Fibroblast of skin of right biceps (primary cell): ENCODE measurements around the gene SHE.
"Not testable (repeated sequence)": the region's sequence is repeated elsewhere in the genome, so short reads cannot be mapped to it uniquely, and the experiment has no call there.

Source experiments
- DNase-seq: peaks from one replicate; pipeline ENCODE4 v3.0.0-alpha.2; 2013

SHE gene

GRCh38 chr1:154512760-154513159 is 10.5 kb upstream of the SHE start:
- no peak for DNase-seq

GRCh38 chr1:154503898-154504297 is 1.7 kb upstream of the SHE start:
- DNase-seq, result no peak

GRCh38 chr1:154502744-154503115 is 518 bp upstream of the SHE start:
- no peak for DNase-seq

- no peak for DNase-seq
These were observed 668 bp downstream of the SHE start for GRCh38 chr1:154501423-154502065.

GRCh38 chr1:154500533-154500932 is 1.7 kb downstream of the SHE start:
- DNase-seq, result no peak

- no peak for DNase-seq
These were observed 2.8 kb downstream of the SHE start for GRCh38 chr1:154499446-154499845.

- DNase-seq, result peak; percentile 4
These were observed 5.0 kb downstream of the SHE start for GRCh38 chr1:154497026-154497806.

GRCh38 chr1:154496383-154496782 is 5.8 kb downstream of the SHE start:
- DNase-seq, result no peak

GRCh38 chr1:154495496-154496273 is 6.5 kb downstream of the SHE start:
- DNase-seq, result no peak

- DNase-seq, result no peak
These were observed 8.9 kb downstream of the SHE start for GRCh38 chr1:154493276-154493675.

- no peak for DNase-seq
These were observed 10.1 kb downstream of the SHE start for GRCh38 chr1:154492115-154492514.

- DNase-seq, result no peak
These were observed 11.9 kb downstream of the SHE start for GRCh38 chr1:154490317-154490716.

- no peak for DNase-seq
These were observed 12.4 kb downstream of the SHE start for GRCh38 chr1:154489695-154490274.

- DNase-seq, result no peak
These were observed 13.3 kb downstream of the SHE start for GRCh38 chr1:154488922-154489321.

GRCh38 chr1:154486756-154487155 is 15.5 kb downstream of the SHE start:
- DNase-seq, result not testable (repeated sequence)

GRCh38 chr1:154485910-154486496 is 16.2 kb downstream of the SHE start:
- DNase-seq, result no peak

GRCh38 chr1:154485106-154485505 is 17.1 kb downstream of the SHE start:
- DNase-seq, result no peak

- DNase-seq, result peak; percentile 28
These were observed 18.0 kb downstream of the SHE start for GRCh38 chr1:154483941-154484803.

- DNase-seq, result no peak
These were observed 21.2 kb downstream of the SHE start for GRCh38 chr1:154481053-154481452.

GRCh38 chr1:154479764-154480421 is 22.3 kb downstream of the SHE start:
- DNase-seq, result peak; percentile 82

GRCh38 chr1:154478639-154479038 is 23.6 kb downstream of the SHE start:
- DNase-seq, result peak; percentile 31
